GM21717 (cell line): ENCODE measurements around the gene GALNT18.

Experiments
- ATAC-seq: cut with Tn5 transposase; IDR thresholded peaks from one replicate; pipeline ENCODE4 v1.9.1; 2021; ENCODE audit warnings: mild to moderate bottlenecking, moderate library complexity; ENCODE audit not compliant: unreplicated experiment

GALNT18 gene

GRCh38 chr11:11533751-11534150, 88.1 kb downstream of the GALNT18 start:
- ATAC-seq: no peak

GRCh38 chr11:11533057-11533456, 88.7 kb downstream of the GALNT18 start:
- ATAC-seq: no peak

- ATAC-seq: no peak
Measured at GRCh38 chr11:11532574-11532973, 89.2 kb downstream of the GALNT18 start.

GRCh38 chr11:11531131-11531908, 90.5 kb downstream of the GALNT18 start:
- no peak for ATAC-seq

GRCh38 chr11:11528986-11529385, 92.8 kb downstream of the GALNT18 start:
- ATAC-seq: no peak

- no peak for ATAC-seq
Measured at GRCh38 chr11:11525283-11525682, 96.5 kb downstream of the GALNT18 start.

- no peak for ATAC-seq
Measured at GRCh38 chr11:11524436-11525061, 97.3 kb downstream of the GALNT18 start.

GRCh38 chr11:11522591-11522990, 99.2 kb downstream of the GALNT18 start:
- no peak for ATAC-seq

- ATAC-seq: no peak
Measured at GRCh38 chr11:11521306-11522002, 100.4 kb downstream of the GALNT18 start.

- ATAC-seq: no peak
Measured at GRCh38 chr11:11520231-11521015, 101.4 kb downstream of the GALNT18 start.

GRCh38 chr11:11519184-11519583, 102.6 kb downstream of the GALNT18 start:
- no peak for ATAC-seq

GRCh38 chr11:11514246-11514645, 107.6 kb downstream of the GALNT18 start:
- ATAC-seq: no peak

GRCh38 chr11:11513422-11513821, 108.4 kb downstream of the GALNT18 start:
- no peak for ATAC-seq

- no peak for ATAC-seq
Measured at GRCh38 chr11:11512929-11513328, 108.9 kb downstream of the GALNT18 start.

- ATAC-seq: no peak
Measured at GRCh38 chr11:11512502-11512901, 109.3 kb downstream of the GALNT18 start.

GRCh38 chr11:11512090-11512489, 109.7 kb downstream of the GALNT18 start:
- no peak for ATAC-seq

- ATAC-seq: no peak
Measured at GRCh38 chr11:11510939-11511338, 110.9 kb downstream of the GALNT18 start.

- ATAC-seq: no peak
Measured at GRCh38 chr11:11505692-11506091, 116.1 kb downstream of the GALNT18 start.

GRCh38 chr11:11505190-11505589, 116.6 kb downstream of the GALNT18 start:
- ATAC-seq: no peak

- ATAC-seq: no peak
Measured at GRCh38 chr11:11504071-11504470, 117.7 kb downstream of the GALNT18 start.

GRCh38 chr11:11502263-11502861, 119.4 kb downstream of the GALNT18 start:
- no peak for ATAC-seq
